Measurements from ENCODE around the gene CSN2.
"Not testable (repeated sequence)": the region's sequence is repeated elsewhere in the genome, so short reads cannot be mapped to it uniquely, and the experiment has no call there.

Gene CSN2, protein sequence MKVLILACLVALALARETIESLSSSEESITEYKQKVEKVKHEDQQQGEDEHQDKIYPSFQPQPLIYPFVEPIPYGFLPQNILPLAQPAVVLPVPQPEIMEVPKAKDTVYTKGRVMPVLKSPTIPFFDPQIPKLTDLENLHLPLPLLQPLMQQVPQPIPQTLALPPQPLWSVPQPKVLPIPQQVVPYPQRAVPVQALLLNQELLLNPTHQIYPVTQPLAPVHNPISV

DNA sequence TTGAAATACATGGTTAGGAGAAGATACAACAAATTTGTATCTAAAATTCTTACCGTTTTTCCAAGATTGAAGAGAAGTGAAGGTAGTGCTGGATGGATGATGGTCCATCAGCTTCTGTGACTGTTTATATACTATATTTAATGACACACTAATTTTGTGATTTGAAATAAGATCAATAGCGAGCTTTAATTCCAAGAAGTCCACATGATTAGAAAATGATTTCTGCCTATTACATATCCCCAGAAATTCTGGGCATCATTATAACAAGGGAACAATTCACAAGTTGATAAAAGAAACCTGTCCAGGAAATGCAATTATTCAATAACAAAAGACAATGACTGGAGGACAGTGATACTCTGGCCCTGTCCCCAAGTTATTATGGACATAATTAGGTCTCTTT is at the start of gene CSN2:
CSN2 (minus strand) TSS at position 101 of the 400 bp plus-strand sequence. CDS start 4,733 bp downstream, outside the sequence.
- DNase-seq (ENCODE audit: low read depth) = no peak

DNA sequence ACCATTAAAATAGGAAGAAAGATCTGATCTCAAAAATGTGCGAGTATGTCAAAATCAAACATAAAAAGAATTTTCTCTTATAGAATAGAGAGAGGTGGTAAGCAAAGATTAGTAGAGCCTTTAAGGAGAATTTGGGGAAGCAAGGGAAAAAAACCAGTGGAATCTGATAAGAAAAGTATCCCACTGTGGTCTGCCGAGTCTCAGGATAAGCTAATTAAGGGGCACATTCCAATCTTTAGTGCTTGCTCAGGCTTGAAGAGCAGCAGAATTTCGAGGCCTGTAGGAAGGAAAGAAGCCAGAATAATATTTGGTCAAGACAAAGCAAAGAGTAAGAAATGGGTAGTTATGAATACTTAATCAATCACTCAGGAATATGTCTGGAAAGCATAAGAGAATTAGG is 43.2 kb upstream of the CSN2 start:
- no peak for DNase-seq (ENCODE audit: low read depth)

- no peak for DNase-seq (ENCODE audit: low read depth)
These were observed 37.0 kb upstream of the CSN2 start for GRCh38 chr4:70002507-70002906.

- no peak for DNase-seq (ENCODE audit: low read depth)
These were observed 35.2 kb upstream of the CSN2 start for GRCh38 chr4:70000711-70001110.

DNA sequence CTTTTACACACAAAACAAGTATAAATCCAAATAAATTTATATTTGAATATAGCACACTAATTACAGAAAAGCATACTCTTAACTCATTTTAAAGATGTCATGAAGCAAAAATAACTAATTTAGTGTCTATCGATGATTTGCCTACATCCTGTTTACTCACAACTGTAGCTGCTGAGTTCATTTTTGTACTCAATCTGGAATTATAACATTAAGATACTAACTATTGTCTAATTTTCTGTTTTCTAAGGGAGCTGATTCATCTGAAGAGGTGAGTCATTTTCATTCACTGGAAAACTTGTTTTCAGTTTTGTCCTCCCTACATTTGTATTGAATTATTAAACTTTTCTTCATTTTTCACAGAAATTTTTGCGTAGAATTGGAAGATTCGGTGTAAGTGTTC is 33.9 kb upstream of the CSN2 start:
- peak; percentile 23 for DNase-seq (ENCODE audit: low read depth)

- DNase-seq (ENCODE audit: low read depth) = no peak
These were observed 30.0 kb upstream of the CSN2 start, which contains the start of gene STATH for GRCh38 chr4:69995526-69996016. Gene STATH, plus strand, starts transcription at chr4:69995966. Its CDS starts 2,472 bp downstream, at chr4:69998438.

DNA sequence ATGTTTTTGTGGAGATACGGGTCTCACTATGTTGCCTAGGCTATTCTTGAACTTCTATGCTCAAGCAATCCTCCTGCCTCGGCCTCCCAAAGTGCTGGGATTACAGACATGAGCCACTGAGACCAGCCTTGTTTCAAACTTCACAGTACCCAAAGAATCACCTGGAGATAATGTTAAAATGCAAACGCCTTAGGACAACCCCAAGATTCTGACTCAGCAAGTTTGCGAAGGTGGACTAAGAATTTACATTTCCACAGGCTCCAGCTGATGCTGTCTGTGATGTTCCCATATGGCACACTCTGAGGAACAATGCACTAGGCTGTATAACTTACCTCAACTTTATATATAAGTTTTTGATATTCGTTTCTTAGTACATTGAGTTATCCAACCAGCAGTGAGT is 29.3 kb upstream of the CSN2 start:
- DNase-seq (ENCODE audit: low read depth) = no peak

DNA sequence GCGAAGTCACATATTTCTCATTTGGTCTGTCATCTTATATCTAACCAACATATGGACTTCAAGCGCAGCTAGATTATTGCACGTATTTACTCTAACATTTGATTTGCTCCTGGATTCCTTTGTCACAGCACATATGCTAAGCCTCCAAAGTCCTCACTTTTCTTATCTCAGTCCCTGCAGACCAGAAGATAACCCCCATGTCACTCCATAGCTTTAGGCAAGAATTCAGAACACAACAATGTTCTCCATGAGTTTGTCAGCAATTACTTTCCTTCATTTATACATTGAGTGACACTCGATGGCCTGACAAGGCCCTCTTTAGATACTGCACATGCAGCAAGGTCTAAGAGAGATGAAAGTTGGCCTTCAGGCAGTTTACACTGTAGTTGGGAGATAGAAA is 25.5 kb upstream of the CSN2 start:
- no peak for DNase-seq (ENCODE audit: low read depth)

GRCh38 chr4:69986663-69987062 is 21.1 kb upstream of the CSN2 start:
- no peak for DNase-seq (ENCODE audit: low read depth)

GRCh38 chr4:69984030-69984443 is 18.5 kb upstream of the CSN2 start:
- DNase-seq (ENCODE audit: low read depth) = no peak

- no peak for DNase-seq (ENCODE audit: low read depth)
These were observed 12.1 kb upstream of the CSN2 start for GRCh38 chr4:69977582-69977981.

DNA sequence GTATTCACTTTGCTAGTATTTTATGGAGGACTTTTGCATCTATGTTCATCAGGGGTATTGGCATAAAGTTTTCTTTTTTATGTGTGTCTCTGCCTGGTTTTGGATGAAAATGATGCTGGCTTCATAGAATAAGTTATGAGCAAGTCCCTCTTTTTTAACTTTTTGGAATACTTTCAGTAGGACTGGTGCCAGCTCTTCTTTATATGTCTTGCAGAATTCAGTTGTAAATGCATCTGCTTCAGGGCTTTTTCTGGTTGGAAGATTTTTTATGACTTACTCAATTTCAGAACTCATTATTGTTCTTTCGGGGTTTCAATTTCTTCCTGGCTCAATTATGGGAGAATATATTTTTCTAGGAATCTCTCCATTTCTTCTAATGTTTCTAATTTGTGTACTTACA is 9.1 kb upstream of the CSN2 start:
- DNase-seq (ENCODE audit: low read depth) = no peak

DNA sequence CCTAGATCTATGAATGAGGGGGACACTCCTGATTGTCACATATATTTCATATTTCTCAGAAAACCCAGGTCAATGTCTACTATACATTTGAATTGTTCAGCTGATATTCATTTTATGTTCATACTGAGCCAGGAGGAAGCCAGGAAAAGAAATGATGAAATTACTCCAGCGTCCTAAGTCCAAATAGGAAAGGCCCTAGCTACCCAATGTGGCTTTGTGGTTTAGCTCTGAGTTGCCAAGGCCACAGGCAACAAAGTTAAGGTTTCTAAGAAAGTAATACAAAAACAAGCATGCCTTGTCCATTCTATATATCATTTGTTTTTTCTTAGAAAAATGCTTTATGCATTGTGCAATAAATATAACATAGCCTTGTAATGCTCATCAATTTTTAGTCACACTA is 4.5 kb upstream of the CSN2 start:
- DNase-seq (ENCODE audit: low read depth) = no peak

- DNase-seq (ENCODE audit: low read depth) = no peak
These were observed 8.3 kb downstream of the CSN2 start for GRCh38 chr4:69957209-69957608.

- no peak for DNase-seq (ENCODE audit: low read depth)
These were observed 13.9 kb downstream of the CSN2 start for GRCh38 chr4:69951602-69952001.

DNA sequence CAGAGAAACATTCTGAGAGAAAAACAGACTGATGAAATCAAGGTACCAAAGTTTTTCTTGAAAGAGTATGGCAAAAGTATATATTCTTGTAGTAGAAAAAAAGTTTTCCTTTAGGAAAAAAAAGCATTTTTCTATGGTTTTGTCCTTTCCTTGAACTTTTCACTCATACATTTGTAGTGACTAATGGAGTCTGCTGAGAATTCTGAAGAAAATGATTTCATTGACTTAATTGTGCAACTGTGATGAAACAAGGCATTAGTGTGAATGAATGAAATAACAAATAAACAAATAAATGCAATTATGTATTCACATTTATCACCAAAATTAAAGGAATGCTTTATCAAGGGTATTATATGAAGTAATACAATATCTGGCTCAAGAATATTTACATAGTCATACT is 29.0 kb downstream of the CSN2 start:
- peak; percentile 5 for DNase-seq (ENCODE audit: low read depth)

DNA sequence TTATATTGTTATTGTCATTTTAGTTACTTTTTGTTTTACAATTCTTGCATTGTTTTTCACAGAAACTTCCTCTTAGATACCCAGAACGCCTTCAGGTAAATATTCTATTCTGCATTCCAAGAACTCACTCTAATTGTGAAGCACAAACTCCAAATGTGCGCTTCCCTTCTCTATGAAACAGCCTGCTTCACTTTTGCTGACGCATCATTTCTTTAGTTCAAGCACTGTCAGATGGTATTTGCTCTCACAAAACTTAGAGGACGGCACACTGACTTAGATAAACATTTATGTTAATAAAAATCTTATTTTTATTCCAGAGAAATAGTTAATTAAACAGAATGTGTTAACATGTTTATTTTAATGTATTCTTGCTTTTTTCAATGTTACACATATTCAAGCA is 31.4 kb downstream of the CSN2 start:
- no peak for DNase-seq (ENCODE audit: low read depth)

- DNase-seq (ENCODE audit: low read depth) = no peak
These were observed 34.8 kb downstream of the CSN2 start, which contains the start of gene CSN1S1 for GRCh38 chr4:69930768-69931167. Gene CSN1S1, plus strand, starts transcription at chr4:69931068. Its CDS starts 1,488 bp downstream, at chr4:69932556.

DNA sequence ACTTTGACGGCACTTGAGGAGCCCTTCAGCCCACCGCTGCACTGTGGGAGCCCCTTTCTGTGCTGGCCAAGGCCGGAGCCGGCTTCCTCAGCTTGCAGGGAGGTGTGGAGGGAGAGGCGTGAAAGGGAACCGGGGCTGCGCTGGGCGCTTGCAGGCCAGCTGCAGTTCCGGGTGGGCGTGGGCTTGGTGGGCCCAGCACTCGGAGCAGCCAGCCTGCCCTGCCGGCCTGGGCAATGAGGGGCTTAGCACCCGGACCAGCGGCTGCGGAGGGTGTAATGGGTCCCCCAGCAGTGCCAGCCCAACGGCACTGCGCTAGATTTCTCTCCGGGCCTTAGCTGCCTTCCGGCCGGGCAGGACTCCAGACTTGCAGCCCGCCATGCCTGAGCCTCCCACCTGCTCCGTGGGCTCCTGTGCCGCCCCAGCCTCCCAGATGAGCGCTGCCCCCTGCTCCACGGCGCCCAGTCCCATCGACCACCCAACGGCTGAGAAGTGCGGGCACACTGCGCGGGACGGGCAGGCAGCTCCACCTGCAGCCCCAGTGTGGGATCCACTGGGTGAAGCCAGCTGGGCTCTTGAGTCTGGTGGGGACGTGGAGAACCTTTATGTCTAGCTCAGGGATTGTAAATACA is 41.6 kb downstream of the CSN2 start:
- DNase-seq (ENCODE audit: low read depth) = not testable (repeated sequence)

- no peak for DNase-seq (ENCODE audit: low read depth)
These were observed 44.7 kb downstream of the CSN2 start for GRCh38 chr4:69920874-69921273.

DNA sequence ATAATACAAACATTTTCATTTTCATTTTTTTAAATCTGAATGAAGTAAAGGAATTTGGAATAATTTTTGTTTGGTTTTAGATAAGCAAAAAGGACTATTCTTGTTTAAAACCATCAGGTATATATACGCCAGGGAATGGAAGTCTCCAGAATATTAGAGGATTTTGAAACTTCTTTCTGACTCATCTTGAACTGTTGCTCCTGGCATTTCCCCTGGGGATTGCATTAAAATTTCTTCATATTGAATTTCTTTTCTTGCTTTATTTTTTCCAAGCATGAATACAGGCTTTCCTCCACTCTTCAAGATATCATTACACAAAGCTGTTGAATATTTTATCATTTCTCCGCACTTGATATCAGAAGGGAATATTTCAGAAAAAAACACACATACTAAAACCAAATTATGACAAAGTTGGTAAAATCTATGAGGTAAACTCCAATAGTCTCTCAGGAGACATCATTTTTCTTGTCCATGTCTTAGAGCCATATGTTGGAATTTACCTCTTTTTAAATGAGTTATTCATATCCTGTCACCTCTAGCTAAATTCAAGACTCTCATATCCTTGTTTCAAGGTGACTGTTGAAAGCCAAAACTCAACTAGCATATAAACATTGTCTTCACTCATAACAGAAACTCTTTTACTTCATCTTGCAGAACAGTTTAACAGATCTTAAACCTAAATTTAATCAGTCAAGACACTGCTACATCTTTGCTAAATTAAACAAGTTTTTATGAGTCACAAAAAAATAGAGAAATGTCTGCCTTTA is 55.3 kb downstream of the CSN2 start:
- DNase-seq (ENCODE audit: low read depth) = peak; percentile 34

DNA sequence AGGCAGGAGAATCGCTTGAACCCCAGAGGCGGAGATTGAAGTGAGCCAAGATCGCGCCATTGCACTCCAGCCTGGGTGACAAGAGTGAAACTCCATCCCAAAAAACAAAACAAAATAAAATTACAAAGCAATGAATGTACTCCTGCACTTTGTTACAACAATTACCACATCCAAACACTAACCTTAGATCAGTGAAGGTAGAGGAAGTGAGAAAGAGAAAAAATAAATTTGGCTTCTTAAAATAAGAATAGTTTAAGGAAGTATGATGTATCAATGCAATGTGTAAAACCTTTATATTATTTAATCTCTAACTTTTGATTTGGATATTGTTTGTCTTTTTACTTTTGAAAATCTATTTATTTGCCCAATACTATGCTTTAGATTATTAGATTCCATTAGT is 56.3 kb downstream of the CSN2 start:
- no peak for DNase-seq (ENCODE audit: low read depth)

GRCh38 chr4:69907151-69907550 is 58.4 kb downstream of the CSN2 start:
- DNase-seq (ENCODE audit: low read depth) = peak; percentile 38

Measured in HS-5 (cell line).